H1 (cell line): ENCODE results near the gene ZNF598. TPM values are rescaled to one million over a fixed set of nuclear protein-coding genes. Genes with fewer than 3 reads are reported as not detected.

Source experiments
- BACH1 ChIP-seq: IDR thresholded peaks from 2 replicates; pipeline ENCODE4 v1.6.1; 2012; ENCODE audit warnings: low read length, improper control_type of control experiment
- CHD1 ChIP-seq: IDR thresholded peaks from 2 replicates; pipeline ENCODE4 v1.6.1; 2012; ENCODE audit warnings: low read depth, low read length, improper control_type of control experiment
- JUN ChIP-seq: IDR thresholded peaks from 2 replicates; pipeline ENCODE4 v1.6.1; 2011; ENCODE audit warnings: low read depth, mild to moderate bottlenecking, improper control_type of control experiment, low read length
- NANOG ChIP-seq: IDR thresholded peaks from 2 replicates; pipeline ENCODE4 v1.6.1; 2011; ENCODE audit warnings: low read length, low read depth, mild to moderate bottlenecking, inconsistent platforms; ENCODE audit not compliant: insufficient read depth, poor library complexity, severe bottlenecking
- POLR2A ChIP-seq, 2 experiments: IDR thresholded peaks; 1 replicate in 1 of 2; 2 replicates in 1 of 2; pipeline ENCODE4 v1.6.1; 2011; ENCODE audit warnings: low read depth in 2 of 2, low read length in 2 of 2, mild to moderate bottlenecking in 2 of 2; ENCODE audit errors: control extremely low read depth in 1 of 2
- POLR2AphosphoS5 ChIP-seq: IDR thresholded peaks from 2 replicates; pipeline ENCODE4 v1.6.1; 2011; ENCODE audit warnings: low read depth, low read length
- RXRA ChIP-seq: IDR thresholded peaks from 2 replicates; pipeline ENCODE4 v1.6.1; 2011; ENCODE audit warnings: low read depth, mild to moderate bottlenecking, low read length, moderate library complexity; ENCODE audit not compliant: insufficient read depth
- SP4 ChIP-seq: IDR thresholded peaks from 2 replicates; pipeline ENCODE4 v1.6.1; 2012; ENCODE audit warnings: low read length, inconsistent platforms
- TAF7 ChIP-seq: optimal IDR thresholded peaks from 2 replicates; pipeline ENCODE3; 2011; ENCODE audit warnings: low read depth, mild to moderate bottlenecking, inconsistent platforms, low read length, moderate library complexity, borderline replicate concordance
- polyA plus RNA-seq, 7 experiments: library from polyadenylated mRNA; depleted of rRNA in 3 of 7; stranded (reverse) in 5 of 7; unstranded in 2 of 7; fragments of >200 nt in 5 of 7; fragments of 200-250 nt in 2 of 7; gene quantifications; 1 replicate in 5 of 7; 2 replicates in 1 of 7; 4 replicates in 1 of 7; pipeline versions ENCODE4 v1.2.1 to v1.2.3, GENCODE V29; 2011 to 2013; ENCODE audit warnings: missing spikeins in 2 of 7, mixed read lengths in 2 of 7
- total RNA-seq: library from RNA; stranded (reverse); fragmentation: NEBNext Ultra II Directional; extraction: Animal tissue kit (Norgen Biotek cat#: 25700); gene quantifications from 2 replicates; pipeline ENCODE4 v1.2.1, GENCODE V29; 2021

ZNF598 gene
- total and polyA plus RNA-seq, 2 of the 8 experiments (the other 6 are each of a cell fraction or from before 2014, with no cell fraction given) = 29.3 to 47.6 TPM

DNA sequence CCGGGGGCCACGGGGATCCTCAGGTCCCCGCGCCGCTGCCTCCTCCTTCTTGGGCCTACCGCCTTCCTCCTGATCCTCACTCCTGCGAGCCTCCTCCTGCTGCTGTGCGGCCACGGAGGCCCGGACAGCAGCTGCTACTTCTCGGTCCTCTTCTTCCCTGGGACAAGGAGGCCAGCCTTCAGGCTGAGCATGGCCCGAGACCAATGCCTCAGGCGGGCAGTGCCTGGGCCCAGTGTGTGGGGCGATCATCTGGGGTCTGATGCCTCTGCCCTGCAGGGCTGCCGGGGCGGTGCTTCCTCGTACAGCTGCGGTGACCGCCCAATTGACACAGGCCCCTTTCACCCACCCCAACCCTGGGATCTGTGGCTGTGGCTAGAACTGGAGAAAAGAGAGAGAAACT is 8.6 kb downstream of the ZNF598 start (continued):
- TF ChIP-seq POLR2AphosphoS5 (no peak), RXRA (no peak), TAF7 (no peak), CHD1 (no peak), SP4 (no peak), JUN (no peak), NANOG (no peak), POLR2A (IDR thresholded peaks at IDR 0.05; ENCODE audit: control extremely low read depth in 1 of 2, low read depth in 2 of 2, low read length in 2 of 2) (no peak), BACH1 (no peak)
